Endothelial cell of umbilical vein (primary cell): ENCODE measurements around the gene PRXL2A. TPM values are rescaled to one million over a fixed set of nuclear protein-coding genes. Genes with fewer than 3 reads are reported as not detected.

ENCODE experiments used
- BruUV-seq: library from RNA; stranded (reverse); fragments of 400-500 nt; replicated peaks from 2 replicates; lab custom pipeline; 2021; lab: Mats Ljungman, UMichigan
- CTCF ChIA-PET: fragments of 300-600, 350-600 bp; sonication (Branson Sonifier 250); formaldehyde crosslinking; loops from one replicate; lab custom pipeline; 2021; ENCODE audit warnings: antibody characterized with exemption, inconsistent platforms; lab: Charles Lee
- POLR2A ChIA-PET: fragments of 300-600, 350-600 bp; sonication (Branson Sonifier 250); formaldehyde crosslinking; loops from one replicate; lab custom pipeline; 2021; ENCODE audit warnings: antibody characterized with exemption, inconsistent platforms; lab: Charles Lee
- DNase-seq: peaks from one replicate; pipeline ENCODE4 v3.0.0-alpha.2; 2011; ENCODE audit warnings: low read depth, low spot score
- FAIRE-seq: peaks from 2 replicates; lab custom pipeline; 2011; peaks lifted over from hg19 to GRCh38; lab: Jason Lieb, UNC
- H2AFZ ChIP-seq: 2 replicates; pipeline ENCODE4 v1.6.0; 2012; ENCODE audit warnings: low read depth, low read length, control low read depth, inconsistent platforms
- H3K27ac ChIP-seq: 2 replicates; pipeline ENCODE4 v1.5.1; 2011; ENCODE audit warnings: low read depth, mild to moderate bottlenecking, control low read depth, low read length, moderate library complexity; ENCODE audit not compliant: insufficient read depth
- H3K27me3 ChIP-seq, 2 experiments: 2 replicates each; pipeline versions ENCODE4 v1.6.0 to v1.6.1; 2011; ENCODE audit warnings: low read length in 2 of 2, mixed read lengths in 1 of 2; ENCODE audit not compliant: control insufficient read depth in 2 of 2, insufficient read depth in 2 of 2
- H3K36me3 ChIP-seq, 2 experiments: 2 replicates in 1 of 2; 3 replicates in 1 of 2; pipeline ENCODE4 v1.5.1; 2011; ENCODE audit warnings: low read length in 2 of 2, mild to moderate bottlenecking in 1 of 2, moderate library complexity in 1 of 2; ENCODE audit not compliant: control insufficient read depth in 2 of 2, insufficient read depth in 2 of 2; ENCODE audit errors: extremely low read depth in 1 of 2
- H3K4me1 ChIP-seq: 3 replicates; pipeline ENCODE4 v1.5.1; 2011; ENCODE audit warnings: mild to moderate bottlenecking, low read length; ENCODE audit not compliant: control insufficient read depth, insufficient read depth; ENCODE audit errors: extremely low read depth
- H3K4me2 ChIP-seq: 2 replicates; pipeline ENCODE4 v1.6.1; 2011; ENCODE audit warnings: low read length, control low read depth, mixed read lengths; ENCODE audit not compliant: insufficient read depth
- H3K4me3 ChIP-seq, 3 experiments: fragments of 200-600 bp in 1 of 3; sonication (generic), shearing (Covaris generic) in 1 of 3; replicated peaks in 1 of 3; 2 replicates each; pipeline ENCODE4 v1.5.1; 2011 to 2016; ENCODE audit warnings: control low read depth in 3 of 3, low read length in 3 of 3, mild to moderate bottlenecking in 2 of 3, inconsistent platforms in 1 of 3, low read depth in 1 of 3, moderate library complexity in 1 of 3; ENCODE audit not compliant: insufficient read depth in 1 of 3
- H3K79me2 ChIP-seq: 2 replicates; pipeline ENCODE4 v1.6.0; 2012; ENCODE audit warnings: low read length, inconsistent platforms; ENCODE audit not compliant: control insufficient read depth, insufficient read depth
- H3K9ac ChIP-seq: replicated peaks from 2 replicates; pipeline ENCODE3; 2011; ENCODE audit warnings: low read length, control low read depth; ENCODE audit not compliant: insufficient read depth; ENCODE audit errors: extremely low read depth
- H3K9me1 ChIP-seq: replicated peaks from 3 replicates; pipeline ENCODE4 v1.6.0; 2011; ENCODE audit warnings: mild to moderate bottlenecking, low read length; ENCODE audit not compliant: control insufficient read depth, insufficient read depth; ENCODE audit errors: extremely low read depth
- H3K9me3 ChIP-seq: replicated peaks from 2 replicates; pipeline ENCODE4 v1.5.1; 2012; ENCODE audit warnings: low read length, inconsistent platforms; ENCODE audit not compliant: control insufficient read depth, insufficient read depth
- H4K20me1 ChIP-seq: replicated peaks from 2 replicates; pipeline ENCODE3; 2011; ENCODE audit warnings: mild to moderate bottlenecking, low read length; ENCODE audit not compliant: control insufficient read depth, insufficient read depth; ENCODE audit errors: extremely low read depth
- CTCF ChIP-seq, 2 donors: IDR thresholded peaks; 1 replicate in 1 of 2; 2 replicates in 1 of 2; pipeline ENCODE4 v1.5.1; 2011; ENCODE audit warnings: low read length in 2 of 2, mild to moderate bottlenecking in 2 of 2, moderate library complexity in 2 of 2, control low read depth in 1 of 2, inconsistent platforms in 1 of 2, low read depth in 1 of 2; ENCODE audit not compliant: insufficient read depth in 1 of 2; ENCODE audit errors: extremely low read depth in 1 of 2
- EZH2 ChIP-seq: IDR thresholded peaks from 2 replicates; pipeline ENCODE4 v1.6.1; 2012; ENCODE audit warnings: borderline replicate concordance, low read depth, mild to moderate bottlenecking, moderate library complexity, low read length, inconsistent platforms; ENCODE audit not compliant: severe bottlenecking
- FOS ChIP-seq: IDR thresholded peaks from 2 replicates; pipeline ENCODE4 v1.6.1; 2011; ENCODE audit warnings: mild to moderate bottlenecking, low read length, moderate library complexity, borderline replicate concordance; ENCODE audit not compliant: insufficient read depth
- GATA2 ChIP-seq: IDR thresholded peaks from 2 replicates; pipeline ENCODE4 v1.7.0; 2011; ENCODE audit warnings: low read depth, mild to moderate bottlenecking, moderate library complexity, mixed read lengths, low read length; ENCODE audit not compliant: insufficient read length, insufficient read depth
- JUN ChIP-seq: IDR thresholded peaks from 2 replicates; pipeline ENCODE4 v1.6.1; 2011; ENCODE audit warnings: borderline replicate concordance, low read depth; ENCODE audit not compliant: insufficient read length, insufficient read depth
- MAX ChIP-seq: IDR thresholded peaks from 2 replicates; pipeline ENCODE4 v1.6.1; 2011; ENCODE audit not compliant: insufficient read depth, insufficient read length
- MYC ChIP-seq: IDR thresholded peaks from one replicate; pipeline ENCODE4 v1.6.1; 2011; ENCODE audit warnings: mild to moderate bottlenecking, low read depth, low read length
- POLR2A ChIP-seq: IDR thresholded peaks from 2 replicates; pipeline ENCODE4 v1.6.1; 2012; ENCODE audit warnings: low read depth, mild to moderate bottlenecking, control low read depth, low read length
- POLR2AphosphoS5 ChIP-seq: IDR thresholded peaks from 2 replicates; pipeline ENCODE4 v1.6.1; 2012; ENCODE audit warnings: low read depth, mild to moderate bottlenecking, control low read depth, low read length, moderate library complexity; ENCODE audit not compliant: insufficient read depth
- dilution Hi-C: fragments of 300-500 bp; cut with MboI; formaldehyde crosslinking; loops from one replicate; pipeline ENCODE4 v1.15.0; 2019; ENCODE audit warnings: low sequenced_read_pairs; ENCODE audit not compliant: extremely low pct_ligation_motif_present
- intact Hi-C: fragments of 100-400 bp; cut with micrococcal nuclease; formaldehyde crosslinking; loops from one replicate; pipeline ENCODE4 v1.10.0; 2022
- polyA plus RNA-seq, 4 experiments: library from polyadenylated mRNA; depleted of rRNA in 3 of 4; stranded (reverse) in 3 of 4; unstranded in 1 of 4; fragments of >200 nt; gene quantifications; 2 replicates each; pipeline versions ENCODE4 v1.2.1 to v1.2.3, GENCODE V29; 2011 to 2012; ENCODE audit warnings: missing spikeins in 1 of 4
- total RNA-seq: library from RNA; stranded (reverse); gene quantifications from 2 replicates; pipeline ENCODE4 v1.2.3, GENCODE V29; 2021

The PRXL2A gene
- total and polyA plus RNA-seq, 2 donors (not counting 3 experiments of a cell fraction or from before 2014, with no cell fraction given): 113 to 321 TPM

- peaks cover 10% of the 10 kb centered on the region for H3K4me1 ChIP-seq
- ChIA-PET CTCF (interaction anchor here (1.0 to 37.4 kb wide), 5 partner anchors 42 to 475 kb away, joined by 3 to 1118 read pairs (median 3); partner anchors contain the start of gene PRXL2A), POLR2A (no interaction called here)
- no TSS peak for BruUV-seq
- H3K27ac ChIP-seq: no peak overlapping the region
- no peak overlapping the region for H3K4me3 ChIP-seq
- H3K9me1 ChIP-seq: no peaks in the 10 kb centered on the region
- intact Hi-C loops: no loop called here
- H3K36me3 ChIP-seq: no peaks in the 10 kb centered on the region
- H3K9me3 ChIP-seq: no peaks in the 10 kb centered on the region
- H2AFZ ChIP-seq: no peak overlapping the region
- dilution Hi-C loops: no loop called here
- peaks cover 10% of the 10 kb centered on the region for H3K79me2 ChIP-seq
- DNase-seq: no peak
- H3K4me2 ChIP-seq: no peak overlapping the region
- TF ChIP-seq MAX (no peak), JUN (no peak), FOS (no peak), CTCF (IDR thresholded peaks at IDR 0.05; ENCODE audit: extremely low read depth in 1 of 2, insufficient read depth in 1 of 2, low read depth in 1 of 2, low read length in 2 of 2) (no peak), POLR2A (no peak), EZH2 (no peak), POLR2AphosphoS5 (no peak), GATA2 (no peak), MYC (no peak)
- no peaks in the 10 kb centered on the region for H4K20me1 ChIP-seq
- H3K27me3 ChIP-seq: no peaks in the 10 kb centered on the region
- no peak overlapping the region for H3K9ac ChIP-seq
- no peak for FAIRE-seq
Measured at GRCh38 chr10:80449520-80449919, 41.2 kb downstream of the PRXL2A start.
